ENCODE measurements around the gene CYP20A1.
"Not testable (repeated sequence)": the region's sequence is repeated elsewhere in the genome, so short reads cannot be mapped to it uniquely, and the experiment has no call there.

CYP20A1 gene

GRCh38 chr2:203238704-203239526, at the start of gene CYP20A1:
Gene CYP20A1, plus strand, starts transcription at chr2:203239018. Its CDS starts 45 bp downstream, at chr2:203239063.
- no peaks in the 10 kb centered on the region for H3K27me3 ChIP-seq (ENCODE audit: insufficient read depth, low read depth)
- peaks cover 17% of the 10 kb centered on the region for H3K4me1 ChIP-seq (ENCODE audit: low read depth, poor library complexity, severe bottlenecking)
- H3K4me2 ChIP-seq, result peak within 1 kb of the TSS; percentile 77
- peak within 1 kb of the TSS; percentile 94 for H2AFZ ChIP-seq (ENCODE audit: low read depth)
- H3K4me3 ChIP-seq (IDR thresholded peaks at IDR 0.05; ENCODE audit: insufficient read depth, low read depth, low read length), result peak within 1 kb of the TSS; percentile 95
- peak within 1 kb of the TSS; percentile 74 for H3K27ac ChIP-seq
- TF ChIP-seq CTCF (conservative IDR thresholded peaks at IDR 0.05; ENCODE audit: low read depth, low read length), result no peak
- H4K20me1 ChIP-seq (ENCODE audit: insufficient read depth), result no peaks in the 10 kb centered on the region
- peaks cover 12% of the 10 kb centered on the region for H3K79me2 ChIP-seq (ENCODE audit: insufficient read depth, low read depth)
- H3K9ac ChIP-seq, result peak within 1 kb of the TSS; percentile 89
- no peaks in the 10 kb centered on the region for H3K36me3 ChIP-seq (ENCODE audit: insufficient read depth)

GRCh38 chr2:203190547-203190946, 48.3 kb upstream of the CYP20A1 start:
- H3K4me1 ChIP-seq (ENCODE audit: low read depth, poor library complexity, severe bottlenecking); H3K9ac ChIP-seq; H3K4me3 ChIP-seq (IDR thresholded peaks at IDR 0.05; ENCODE audit: insufficient read depth, low read depth, low read length); H3K27me3 ChIP-seq (ENCODE audit: insufficient read depth, low read depth); H3K36me3 ChIP-seq (ENCODE audit: insufficient read depth); H3K4me2 ChIP-seq; H2AFZ ChIP-seq (ENCODE audit: low read depth); H3K27ac ChIP-seq; H4K20me1 ChIP-seq (ENCODE audit: insufficient read depth); H3K79me2 ChIP-seq (ENCODE audit: insufficient read depth, low read depth): not testable (repeated sequence)

- not testable (repeated sequence) for H3K4me3 ChIP-seq (IDR thresholded peaks at IDR 0.05; ENCODE audit: insufficient read depth, low read depth, low read length); H3K36me3 ChIP-seq (ENCODE audit: insufficient read depth); H3K27ac ChIP-seq; H4K20me1 ChIP-seq (ENCODE audit: insufficient read depth); H3K79me2 ChIP-seq (ENCODE audit: insufficient read depth, low read depth); H2AFZ ChIP-seq (ENCODE audit: low read depth); H3K4me2 ChIP-seq; H3K9ac ChIP-seq; H3K4me1 ChIP-seq (ENCODE audit: low read depth, poor library complexity, severe bottlenecking); H3K27me3 ChIP-seq (ENCODE audit: insufficient read depth, low read depth)
These were observed 47.8 kb upstream of the CYP20A1 start for GRCh38 chr2:203191026-203191425.

GRCh38 chr2:203191961-203192360, 46.9 kb upstream of the CYP20A1 start:
- no peaks in the 10 kb centered on the region for H3K27me3 ChIP-seq (ENCODE audit: insufficient read depth, low read depth)
- no peaks in the 10 kb centered on the region for H3K4me1 ChIP-seq (ENCODE audit: low read depth, poor library complexity, severe bottlenecking)
- no peak overlapping the region for H3K27ac ChIP-seq
- no peak overlapping the region for H3K4me2 ChIP-seq
- H3K79me2 ChIP-seq (ENCODE audit: insufficient read depth, low read depth), result no peaks in the 10 kb centered on the region
- H3K9ac ChIP-seq, result no peak overlapping the region
- H4K20me1 ChIP-seq (ENCODE audit: insufficient read depth), result no peaks in the 10 kb centered on the region
- no peaks in the 10 kb centered on the region for H3K36me3 ChIP-seq (ENCODE audit: insufficient read depth)
- H2AFZ ChIP-seq (ENCODE audit: low read depth), result no peak overlapping the region
- TF ChIP-seq CTCF (conservative IDR thresholded peaks at IDR 0.05; ENCODE audit: low read depth, low read length), result no peak
- H3K4me3 ChIP-seq (IDR thresholded peaks at IDR 0.05; ENCODE audit: insufficient read depth, low read depth, low read length), result no peak overlapping the region

- Histone ChIP-seq H3K27me3 (ENCODE audit: insufficient read depth, low read depth) (no peaks in the 10 kb centered on the region), H3K79me2 (ENCODE audit: insufficient read depth, low read depth) (no peaks in the 10 kb centered on the region), H3K27ac (no peak overlapping the region), H3K36me3 (ENCODE audit: insufficient read depth) (no peaks in the 10 kb centered on the region), H2AFZ (ENCODE audit: low read depth) (no peak overlapping the region), H4K20me1 (ENCODE audit: insufficient read depth) (no peaks in the 10 kb centered on the region), H3K4me2 (no peak overlapping the region), H3K4me1 (ENCODE audit: low read depth, poor library complexity, severe bottlenecking) (peaks cover 13% of the 10 kb centered on the region), H3K4me3 (IDR thresholded peaks at IDR 0.05; ENCODE audit: insufficient read depth, low read depth, low read length) (no peak overlapping the region), H3K9ac (no peak overlapping the region)
- no peak for TF ChIP-seq CTCF (conservative IDR thresholded peaks at IDR 0.05; ENCODE audit: low read depth, low read length)
These were observed 43.3 kb upstream of the CYP20A1 start for GRCh38 chr2:203195331-203196036.

Data from KMS-11 (cell line).